B cell (primary cell): ENCODE data around the gene DAP.

Source experiments
- CTCF ChIP-seq: fragments of 200-600 bp; IDR thresholded peaks from one replicate; pipeline ENCODE4 v1.8.0; 2022; ENCODE audit warnings: antibody characterized with exemption, mild to moderate bottlenecking
- EZH2 ChIP-seq: IDR thresholded peaks from 2 replicates; pipeline ENCODE4 v1.6.1; 2012; ENCODE audit warnings: borderline replicate concordance, low read depth, mild to moderate bottlenecking, moderate library complexity, low read length; ENCODE audit not compliant: insufficient read depth, poor library complexity, severe bottlenecking

- TF ChIP-seq CTCF = no peak
- TF ChIP-seq EZH2 = no peak
Observed at GRCh38 chr5:10736808-10737207, 24.2 kb downstream of the DAP start.
